ENCODE results near the gene IHH.

Gene IHH

GRCh38 chr2:219022041-219022440, 38.7 kb downstream of the IHH start:
- in situ Hi-C loops (cut with HindIII; ENCODE audit: low sequenced_read_pairs), result no loop called here
- no peak for DNase-seq (ENCODE audit: low read depth, low spot score)
- H3K4me3 ChIP-seq (ENCODE audit: low read depth, low read length), result no peak overlapping the region
- TF ChIP-seq, protein P1, sequence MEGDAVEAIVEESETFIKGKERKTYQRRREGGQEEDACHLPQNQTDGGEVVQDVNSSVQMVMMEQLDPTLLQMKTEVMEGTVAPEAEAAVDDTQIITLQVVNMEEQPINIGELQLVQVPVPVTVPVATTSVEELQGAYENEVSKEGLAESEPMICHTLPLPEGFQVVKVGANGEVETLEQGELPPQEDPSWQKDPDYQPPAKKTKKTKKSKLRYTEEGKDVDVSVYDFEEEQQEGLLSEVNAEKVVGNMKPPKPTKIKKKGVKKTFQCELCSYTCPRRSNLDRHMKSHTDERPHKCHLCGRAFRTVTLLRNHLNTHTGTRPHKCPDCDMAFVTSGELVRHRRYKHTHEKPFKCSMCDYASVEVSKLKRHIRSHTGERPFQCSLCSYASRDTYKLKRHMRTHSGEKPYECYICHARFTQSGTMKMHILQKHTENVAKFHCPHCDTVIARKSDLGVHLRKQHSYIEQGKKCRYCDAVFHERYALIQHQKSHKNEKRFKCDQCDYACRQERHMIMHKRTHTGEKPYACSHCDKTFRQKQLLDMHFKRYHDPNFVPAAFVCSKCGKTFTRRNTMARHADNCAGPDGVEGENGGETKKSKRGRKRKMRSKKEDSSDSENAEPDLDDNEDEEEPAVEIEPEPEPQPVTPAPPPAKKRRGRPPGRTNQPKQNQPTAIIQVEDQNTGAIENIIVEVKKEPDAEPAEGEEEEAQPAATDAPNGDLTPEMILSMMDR (IDR thresholded peaks at IDR 0.05; ENCODE audit: low read depth, low read length), result no peak

GRCh38 chr2:219021591-219021990, 39.1 kb downstream of the IHH start:
- in situ Hi-C loops (cut with HindIII; ENCODE audit: low sequenced_read_pairs), result no loop called here
- no peak for DNase-seq (ENCODE audit: low read depth, low spot score)

DNA sequence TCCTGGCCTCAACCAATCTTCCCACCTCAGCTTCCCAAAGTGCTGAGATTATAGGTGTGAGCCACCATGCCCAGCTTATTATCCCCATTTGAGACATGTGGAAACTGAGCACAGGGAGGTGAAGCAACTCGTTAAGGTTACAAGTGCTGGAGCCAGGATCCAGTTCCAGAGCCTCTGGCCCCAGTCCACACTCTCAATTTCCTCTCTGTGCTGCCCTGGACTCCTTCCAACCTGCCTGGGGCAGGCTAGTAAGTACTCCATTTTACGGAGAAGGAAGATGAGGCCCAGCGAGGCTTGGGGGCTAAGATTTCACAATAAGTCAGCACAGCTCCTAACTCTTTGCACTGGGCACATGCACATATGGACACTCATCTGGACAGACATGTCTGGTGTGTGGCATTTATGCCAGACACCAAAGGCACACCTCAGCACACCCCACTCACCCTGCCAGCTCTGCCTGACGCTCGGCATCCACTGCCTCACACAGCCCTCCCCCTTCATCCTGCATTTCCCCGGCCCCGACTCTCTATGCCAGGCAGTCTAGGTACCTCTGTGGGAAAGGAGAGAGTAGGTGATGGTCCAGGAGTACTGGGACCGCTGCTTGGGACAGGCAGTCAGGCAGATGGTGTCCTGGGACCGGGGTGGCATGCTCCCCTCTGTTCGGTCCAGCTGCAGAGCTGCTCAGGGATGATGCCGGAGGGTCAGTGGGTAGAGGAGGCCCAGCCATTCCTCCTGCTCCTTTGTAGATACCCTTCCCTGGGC, 39.9 kb downstream of the IHH start:
- TF ChIP-seq, protein P1 (IDR thresholded peaks at IDR 0.05; ENCODE audit: low read depth, low read length), result no peak
- no peak for DNase-seq (ENCODE audit: low read depth, low spot score)

More at GRCh38 chr2:219021591-219021990, 39.1 kb downstream of the IHH start:
- TF ChIP-seq, protein P1 (IDR thresholded peaks at IDR 0.05; ENCODE audit: low read depth, low read length), result no peak
- no peak overlapping the region for H3K4me3 ChIP-seq (ENCODE audit: low read depth, low read length)

GRCh38 chr2:219019436-219019835, 41.3 kb downstream of the IHH start:
- DNase-seq (ENCODE audit: low read depth, low spot score), result no peak
- H3K4me3 ChIP-seq (ENCODE audit: low read depth, low read length), result no peak overlapping the region
- TF ChIP-seq, protein P1 (IDR thresholded peaks at IDR 0.05; ENCODE audit: low read depth, low read length), result no peak
- in situ Hi-C loops (cut with HindIII; ENCODE audit: low sequenced_read_pairs), result no loop called here

More for the DNA sequence above, 39.9 kb downstream of the IHH start:
- in situ Hi-C loops (cut with HindIII; ENCODE audit: low sequenced_read_pairs), result no loop called here
- no peak overlapping the region for H3K4me3 ChIP-seq (ENCODE audit: low read depth, low read length)

- H3K4me3 ChIP-seq (ENCODE audit: low read depth, low read length), result no peak overlapping the region
- DNase-seq (ENCODE audit: low read depth, low spot score), result no peak
- in situ Hi-C loops (cut with HindIII; ENCODE audit: low sequenced_read_pairs), result no loop called here
- TF ChIP-seq, protein P1 (IDR thresholded peaks at IDR 0.05; ENCODE audit: low read depth, low read length), result no peak
Measured at GRCh38 chr2:219018726-219019125, 42.0 kb downstream of the IHH start.

DNA sequence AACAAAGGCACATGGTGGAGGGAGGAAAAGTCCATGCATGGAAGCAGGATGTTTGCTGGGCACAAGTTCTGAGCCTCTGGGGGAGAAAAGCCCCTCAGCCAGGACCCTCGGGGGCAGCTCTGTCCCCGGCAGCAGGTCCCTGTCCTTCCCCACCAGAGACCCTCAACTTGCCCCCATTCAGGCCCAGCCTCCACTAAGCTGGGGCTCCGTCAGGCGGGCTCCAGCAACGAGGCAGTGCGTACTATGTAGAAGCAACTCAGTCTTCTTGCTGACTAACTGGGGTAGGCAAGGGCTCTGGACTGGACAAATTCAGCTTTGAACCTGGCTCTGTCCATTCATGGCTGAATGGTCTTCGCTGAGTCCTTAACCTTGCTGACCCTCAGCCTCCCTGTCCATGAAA, 42.4 kb downstream of the IHH start:
- DNase-seq (ENCODE audit: low read depth, low spot score), result no peak
- TF ChIP-seq, protein P1 (IDR thresholded peaks at IDR 0.05; ENCODE audit: low read depth, low read length), result no peak
- in situ Hi-C loops (cut with HindIII; ENCODE audit: low sequenced_read_pairs), result no loop called here
- H3K4me3 ChIP-seq (ENCODE audit: low read depth, low read length), result no peak overlapping the region

All from astrocyte of the spinal cord (primary cell).